Stimulated activated CD4-positive, alpha-beta T cell treated with anti-CD3 and anti-CD28 coated beads, TNF-alpha, amount 100 ng/mL, for 48 hours (primary cell): ENCODE results near the gene CHCHD6.
A peak's percentile ranks its signal among the peaks of the same experiment; 100 is the strongest.

Experiments used
- DNase-seq, 3 donors: peaks; one replicate each; pipeline ENCODE4 v3.0.0-alpha.2; 2020; ENCODE audit warnings: low read depth in 3 of 3

CHCHD6 gene

GRCh38 chr3:126895178-126896066, 191.4 kb downstream of the CHCHD6 start:
- no peak for DNase-seq

GRCh38 chr3:126896067-126896441, 192.0 kb downstream of the CHCHD6 start:
- no peak for DNase-seq

GRCh38 chr3:126896968-126897367, 192.9 kb downstream of the CHCHD6 start:
- DNase-seq, result no peak

GRCh38 chr3:126897943-126898342, 193.9 kb downstream of the CHCHD6 start:
- DNase-seq, result no peak

- DNase-seq, result no peak
Observed at GRCh38 chr3:126900859-126901540, 197.0 kb downstream of the CHCHD6 start.

- DNase-seq, result no peak
Observed at GRCh38 chr3:126901631-126902030, 197.6 kb downstream of the CHCHD6 start.

GRCh38 chr3:126903521-126903920, 199.5 kb downstream of the CHCHD6 start:
- no peak for DNase-seq

GRCh38 chr3:126907557-126907956, 203.5 kb downstream of the CHCHD6 start:
- DNase-seq, result no peak

GRCh38 chr3:126908752-126909275, 204.8 kb downstream of the CHCHD6 start:
- no peak for DNase-seq

GRCh38 chr3:126910231-126910630, 206.2 kb downstream of the CHCHD6 start:
- no peak for DNase-seq

- peak; percentile 31 to 60 (median 46) for DNase-seq
Observed at GRCh38 chr3:126911162-126912026, 207.4 kb downstream of the CHCHD6 start.

GRCh38 chr3:126912027-126912422, 208.0 kb downstream of the CHCHD6 start:
- no peak for DNase-seq

GRCh38 chr3:126912491-126913195, 208.6 kb downstream of the CHCHD6 start:
- no peak for DNase-seq

GRCh38 chr3:126913524-126913923, 209.5 kb downstream of the CHCHD6 start:
- no peak for DNase-seq

- no peak for DNase-seq
Observed at GRCh38 chr3:126914226-126914625, 210.2 kb downstream of the CHCHD6 start.

GRCh38 chr3:126915015-126915414, 211.0 kb downstream of the CHCHD6 start:
- DNase-seq, result no peak

GRCh38 chr3:126916546-126916945, 212.5 kb downstream of the CHCHD6 start:
- no peak for DNase-seq

- no peak for DNase-seq
Observed at GRCh38 chr3:126917232-126917804, 213.3 kb downstream of the CHCHD6 start.

GRCh38 chr3:126918355-126918821, 214.3 kb downstream of the CHCHD6 start:
- no peak for DNase-seq

- no peak for DNase-seq
Observed at GRCh38 chr3:126921085-126921824, 217.2 kb downstream of the CHCHD6 start.
